Panc1 (cell line): ENCODE results near the gene TMEFF2. TPM values are rescaled to one million over a fixed set of nuclear protein-coding genes. Genes with fewer than 3 reads are reported as not detected.

Experiments used
- ATAC-seq: fragments of 200-7000 bp; cut with Tn5 transposase; 2 replicates; pipeline ENCODE4 v1.9.1; 2020; ENCODE audit warnings: mild to moderate bottlenecking, moderate library complexity
- BruUV-seq: library from RNA; stranded (reverse); fragments of 400-500 nt; replicated peaks from 2 replicates; lab custom pipeline; 2021; lab: Mats Ljungman, UMichigan
- CTCF ChIA-PET: fragments of 300-600 bp; sonication (Branson Sonifier 250); formaldehyde crosslinking; loops from one replicate; lab custom pipeline; 2022; ENCODE audit warnings: antibody characterized with exemption; lab: Charles Lee
- POLR2A ChIA-PET: fragments of 300-600 bp; sonication (Branson Sonifier 250); formaldehyde crosslinking; loops from one replicate; lab custom pipeline; 2022; ENCODE audit warnings: antibody characterized with exemption; lab: Charles Lee
- DNase-seq: peaks from one replicate; pipeline ENCODE4 v3.0.0-alpha.2; 2010; ENCODE audit warnings: low read depth, low spot score
- H3K27ac ChIP-seq: 2 replicates; pipeline ENCODE4 v1.5.1; 2011; ENCODE audit warnings: mild to moderate bottlenecking, low read length, inconsistent platforms
- H3K27me3 ChIP-seq: fragments of 200-500 bp; sonication (Bioruptor generic); 2 replicates; pipeline ENCODE4 v1.6.0; 2014; ENCODE audit warnings: low read length, inconsistent platforms; ENCODE audit not compliant: control insufficient read depth, insufficient read depth
- H3K36me3 ChIP-seq: fragments of 200-500 bp; sonication (Bioruptor generic); 2 replicates; pipeline ENCODE4 v1.5.1; 2014; ENCODE audit warnings: inconsistent platforms, mild to moderate bottlenecking, low read length, moderate library complexity; ENCODE audit not compliant: control insufficient read depth, insufficient read depth
- H3K4me1 ChIP-seq: 2 replicates; pipeline ENCODE4 v1.5.1; 2011; ENCODE audit warnings: inconsistent platforms, mild to moderate bottlenecking, low read length, moderate library complexity; ENCODE audit not compliant: control insufficient read depth, insufficient read depth
- H3K4me3 ChIP-seq, 2 experiments: 2 replicates each; pipeline ENCODE4 v1.5.1; 2011 to 2012; ENCODE audit warnings: low read depth in 2 of 2, low read length in 2 of 2, mild to moderate bottlenecking in 2 of 2, inconsistent platforms in 1 of 2, moderate library complexity in 1 of 2
- H3K9me3 ChIP-seq: fragments of 200-500 bp; sonication (Bioruptor generic); 2 replicates; pipeline ENCODE4 v1.5.1; 2014; ENCODE audit warnings: low read depth, mild to moderate bottlenecking, inconsistent platforms, low read length, moderate library complexity; ENCODE audit not compliant: control insufficient read depth, insufficient read depth
- CTCF ChIP-seq: fragments of 450-650 bp; IDR thresholded peaks from 2 replicates; pipeline ENCODE4 v1.5.1; 2017; ENCODE audit warnings: mild to moderate bottlenecking
- POLR2AphosphoS5 ChIP-seq: IDR thresholded peaks from 2 replicates; pipeline ENCODE4 v1.6.1; 2012; ENCODE audit warnings: mild to moderate bottlenecking, low read depth, low read length, moderate library complexity
- REST ChIP-seq, 2 experiments: IDR thresholded peaks; 2 replicates each; pipeline ENCODE4 v1.6.1; 2011 to 2012; ENCODE audit warnings: low read depth in 2 of 2, control low read depth in 1 of 2, low read length in 1 of 2, mild to moderate bottlenecking in 1 of 2, moderate library complexity in 1 of 2; ENCODE audit not compliant: insufficient read depth in 1 of 2
- SIN3A ChIP-seq: IDR thresholded peaks from 2 replicates; pipeline ENCODE4 v1.6.1; 2012; ENCODE audit warnings: low read depth, mild to moderate bottlenecking, low read length, moderate library complexity, borderline replicate concordance; ENCODE audit not compliant: insufficient read depth
- TCF7L2 ChIP-seq: IDR thresholded peaks from 2 replicates; pipeline ENCODE4 v1.6.1; 2011; ENCODE audit warnings: mild to moderate bottlenecking, low read depth, low read length, inconsistent platforms
- in situ Hi-C: cut with HindIII; loops from 2 replicates; pipeline ENCODE4 v1.10.0; 2016; ENCODE audit warnings: low sequenced_read_pairs, low pct_unique_long_range_greater_than_20kb
- intact Hi-C: fragments of 100-400 bp; cut with micrococcal nuclease; formaldehyde crosslinking; loops from one replicate; pipeline ENCODE4 v1.10.0; 2022; ENCODE audit not compliant: unreplicated experiment
- total RNA-seq: library from RNA; stranded (reverse); gene quantifications from one replicate; pipeline ENCODE4 v1.2.1, GENCODE V29; 2021; ENCODE audit not compliant: unreplicated experiment

TMEFF2 gene
- total RNA-seq, 1 experiment from 2014 or later, result 1.5 TPM

- no peak for ATAC-seq
- no peak overlapping the region for H3K27ac ChIP-seq
- no peaks in the 10 kb centered on the region for H3K36me3 ChIP-seq
- CTCF ChIA-PET, result no interaction called here
- DNase-seq, result no peak
- in situ Hi-C loops (no loop called here), intact Hi-C loops (no loop called here)
- no peak overlapping the region for H3K4me3 ChIP-seq
- no peaks in the 10 kb centered on the region for H3K9me3 ChIP-seq
- BruUV-seq, result no TSS peak
- no peaks in the 10 kb centered on the region for H3K4me1 ChIP-seq
- no peaks in the 10 kb centered on the region for H3K27me3 ChIP-seq
- no peak for TF ChIP-seq TCF7L2
- no peak for TF ChIP-seq SIN3A
- TF ChIP-seq CTCF, result no peak
- no peak for TF ChIP-seq REST (IDR thresholded peaks at IDR 0.05; ENCODE audit: insufficient read depth in 1 of 2, low read depth in 2 of 2, low read length in 1 of 2)
- no peak for TF ChIP-seq POLR2AphosphoS5
- POLR2A ChIA-PET, result no interaction called here
Measured at GRCh38 chr2:191942090-191942738, 252.5 kb downstream of the TMEFF2 start.

- POLR2A ChIA-PET, result no interaction called here
Measured at GRCh38 chr2:191941376-191941929, 253.3 kb downstream of the TMEFF2 start.

More at GRCh38 chr2:191941376-191941929, 253.3 kb downstream of the TMEFF2 start:
- BruUV-seq, result no TSS peak
- Histone ChIP-seq H3K9me3 (no peaks in the 10 kb centered on the region), H3K4me3 (no peak overlapping the region), H3K36me3 (no peaks in the 10 kb centered on the region), H3K4me1 (no peaks in the 10 kb centered on the region), H3K27ac (no peak overlapping the region), H3K27me3 (no peaks in the 10 kb centered on the region)
- TF ChIP-seq SIN3A (no peak), CTCF (no peak), TCF7L2 (no peak), REST (IDR thresholded peaks at IDR 0.05; ENCODE audit: insufficient read depth in 1 of 2, low read depth in 2 of 2, low read length in 1 of 2) (no peak), POLR2AphosphoS5 (no peak)
- DNase-seq, result no peak
- intact Hi-C loops, result no loop called here
- ATAC-seq, result no peak
- CTCF ChIA-PET, result no interaction called here
- in situ Hi-C loops, result no loop called here
